HepG2 (cell line): Measurements from ENCODE around the gene XXYLT1. TPM values are rescaled to one million over a fixed set of nuclear protein-coding genes. Genes with fewer than 3 reads are reported as not detected.

Experiments used
- ATAC-seq: fragments of 200-7000 bp; cut with Tn5 transposase; 3 replicates; pipeline ENCODE4 v1.9.1; 2020; ENCODE audit warnings: mild to moderate bottlenecking, moderate library complexity
- BruUV-seq: library from RNA; stranded (reverse); fragments of 400-500 nt; replicated peaks from 2 replicates; lab custom pipeline; 2021; lab: Mats Ljungman, UMichigan
- CTCF ChIA-PET: fragments of 300-600 bp; formaldehyde crosslinking; extraction: SDS; loops from one replicate; lab custom pipeline; 2021; ENCODE audit warnings: low total read pairs, inconsistent platforms, low intra/inter-chr PET ratio; lab: Yijun Ruan, JAX
- POLR2A ChIA-PET: fragments of 350-600 bp; sonication (Branson Sonifier 250); formaldehyde crosslinking; loops from one replicate; lab custom pipeline; 2020; ENCODE audit warnings: antibody characterized with exemption, inconsistent platforms; lab: Yijun Ruan, JAX
- DNase-seq: peaks from one replicate; pipeline ENCODE4 v3.0.0-alpha.2; 2015; ENCODE audit warnings: low spot score
- FAIRE-seq: peaks from 3 replicates; lab custom pipeline; 2011; peaks lifted over from hg19 to GRCh38; lab: Jason Lieb, UNC
- H2AFZ ChIP-seq: one replicate; pipeline ENCODE4 v1.6.1; 2011; ENCODE audit warnings: low read length, inconsistent platforms
- H3K27ac ChIP-seq: fragments of 300-600 bp; 3 replicates; pipeline ENCODE4 v1.8.0; 2011; ENCODE audit warnings: mixed run types, mild to moderate bottlenecking, mixed read lengths, low read length, inconsistent platforms; ENCODE audit not compliant: insufficient read depth; ENCODE audit errors: extremely low read length
- H3K27me3 ChIP-seq, 2 experiments: fragments of 200-600 bp in 1 of 2; 2 replicates in 1 of 2; 3 replicates in 1 of 2; pipeline versions ENCODE4 v1.6.0 to v1.8.0; 2011; ENCODE audit warnings: low read length in 2 of 2, mild to moderate bottlenecking in 2 of 2, moderate library complexity in 2 of 2, inconsistent platforms in 1 of 2; ENCODE audit not compliant: insufficient read depth in 2 of 2, control insufficient read depth in 1 of 2
- H3K36me3 ChIP-seq, 2 experiments: fragments of 200-600 bp in 1 of 2; replicated peaks in 1 of 2; 2 replicates in 1 of 2; 3 replicates in 1 of 2; pipeline versions ENCODE4 v1.5.1 to v1.8.0; 2011; ENCODE audit warnings: low read length in 2 of 2, inconsistent platforms in 1 of 2; ENCODE audit not compliant: insufficient read depth in 2 of 2, control insufficient read depth in 1 of 2
- H3K4me1 ChIP-seq: 2 replicates; pipeline ENCODE4 v1.5.1; 2012; ENCODE audit warnings: low read length, inconsistent platforms; ENCODE audit not compliant: insufficient read depth
- H3K4me2 ChIP-seq: 2 replicates; pipeline ENCODE4 v1.6.0; 2011; ENCODE audit warnings: low read depth, low read length, inconsistent platforms
- H3K4me3 ChIP-seq, 3 experiments: fragments of 200-600 bp in 1 of 3; sonication (generic), shearing (Covaris generic) in 1 of 3; replicated peaks in 1 of 3; 2 replicates each; pipeline ENCODE4 v1.5.1; 2011 to 2016; ENCODE audit warnings: low read length in 3 of 3, inconsistent platforms in 2 of 3, low read depth in 2 of 3, mild to moderate bottlenecking in 2 of 3, control low read depth in 1 of 3, mixed read lengths in 1 of 3; ENCODE audit not compliant: insufficient read depth in 1 of 3
- H3K79me2 ChIP-seq: one replicate; pipeline ENCODE4 v1.6.1; 2011; ENCODE audit warnings: low read length, inconsistent platforms; ENCODE audit not compliant: insufficient read depth
- H3K9ac ChIP-seq: 2 replicates; pipeline ENCODE4 v1.6.0; 2011; ENCODE audit warnings: mild to moderate bottlenecking, low read depth, low read length, inconsistent platforms; ENCODE audit not compliant: insufficient read depth
- H3K9me3 ChIP-seq: 2 replicates; pipeline ENCODE4 v1.5.1; 2012; ENCODE audit warnings: mild to moderate bottlenecking, low read length
- H4K20me1 ChIP-seq: 2 replicates; pipeline ENCODE4 v1.6.0; 2011; ENCODE audit warnings: inconsistent platforms, mild to moderate bottlenecking, low read length, moderate library complexity; ENCODE audit not compliant: insufficient read depth
- DPF2 ChIP-seq: sonication (generic); formaldehyde crosslinking; IDR thresholded peaks from 2 replicates; pipeline ENCODE4 v1.4.0; 2020; ENCODE audit warnings: mild to moderate bottlenecking, low read depth, missing genetic modification reagents, borderline replicate concordance
- NFATC3 ChIP-seq: sonication (generic); formaldehyde crosslinking; IDR thresholded peaks from 2 replicates; pipeline ENCODE4 v1.5.1; 2020; ENCODE audit warnings: mild to moderate bottlenecking, missing genetic modification reagents
- SIX4 ChIP-seq: sonication (generic); formaldehyde crosslinking; IDR thresholded peaks from 2 replicates; pipeline ENCODE4 v1.4.0; 2020; ENCODE audit warnings: missing genetic modification reagents
- TP53 ChIP-seq: sonication (generic); formaldehyde crosslinking; conservative IDR thresholded peaks from 2 replicates; pipeline ENCODE4 v1.4.0; 2020; ENCODE audit warnings: missing genetic modification reagents
- ZNF629 ChIP-seq: sonication (generic); formaldehyde crosslinking; conservative IDR thresholded peaks from 2 replicates; pipeline ENCODE4 v1.5.0; 2020; ENCODE audit warnings: missing genetic modification reagents
- ZSCAN30 ChIP-seq: sonication (generic); formaldehyde crosslinking; IDR thresholded peaks from 2 replicates; pipeline ENCODE4 v1.5.0; 2020; ENCODE audit warnings: mild to moderate bottlenecking, missing genetic modification reagents
- ZSCAN31 ChIP-seq: sonication (generic); formaldehyde crosslinking; IDR thresholded peaks from 2 replicates; pipeline ENCODE4 v1.5.0; 2020; ENCODE audit warnings: low read depth, mild to moderate bottlenecking, missing genetic modification reagents
- WGBS: methylation state at CpG from one replicate; pipeline ENCODE4 v1.1.6; 2017; ENCODE audit warnings: low lambda C conversion rate; 5-methylcytosine and 5-hydroxymethylcytosine counted together
- in situ Hi-C: cut with HindIII; loops from 2 replicates; pipeline ENCODE4 v1.10.0; 2017; ENCODE audit warnings: low pct_unique_long_range_greater_than_20kb; ENCODE audit not compliant: extremely low pct_ligation_motif_present
- intact Hi-C: fragments of 100-400 bp; cut with micrococcal nuclease; formaldehyde crosslinking; loops from one replicate; pipeline ENCODE4 v1.10.0; 2022; ENCODE audit not compliant: unreplicated experiment
- polyA plus RNA-seq, 8 experiments: library from polyadenylated mRNA; depleted of rRNA in 3 of 8; stranded (reverse) in 7 of 8; unstranded in 1 of 8; fragments of >200 nt; fragmentation: Illumina TruSeq in 4 of 8; extraction: Trizol in 4 of 8; gene quantifications; 2 replicates each; pipeline versions ENCODE4 v1.2.1 to v1.2.3, GENCODE V29; 2011 to 2016; ENCODE audit warnings: low read depth in 4 of 8, missing spikeins in 1 of 8, mixed read lengths in 1 of 8; ENCODE audit not compliant: insufficient read depth in 1 of 8
- total RNA-seq, 5 experiments: library from RNA; depleted of rRNA; stranded (reverse); fragments of >200 nt; fragmentation: Illumina TruSeq; extraction: Trizol; gene quantifications; 2 replicates each; pipeline ENCODE4 v1.2.3, GENCODE V29; 2016; ENCODE audit warnings: low read depth in 1 of 5
- TF ChIP-seq, protein P1 (sequence below): sonication (generic); formaldehyde crosslinking; IDR thresholded peaks from 2 replicates; pipeline ENCODE4 v1.5.1; 2020; ENCODE audit warnings: missing genetic modification reagents, mild to moderate bottlenecking, borderline replicate concordance
- TF ChIP-seq, protein P2 (sequence below): sonication (generic); formaldehyde crosslinking; conservative IDR thresholded peaks from 2 replicates; pipeline ENCODE4 v1.4.0; 2020; ENCODE audit warnings: mild to moderate bottlenecking, missing genetic modification reagents, moderate library complexity

Gene XXYLT1
- total and polyA plus RNA-seq, 2 of the 13 experiments (the other 11 are each of a cell fraction or from before 2014, with no cell fraction given): 17.7 to 19.0 TPM

DNA sequence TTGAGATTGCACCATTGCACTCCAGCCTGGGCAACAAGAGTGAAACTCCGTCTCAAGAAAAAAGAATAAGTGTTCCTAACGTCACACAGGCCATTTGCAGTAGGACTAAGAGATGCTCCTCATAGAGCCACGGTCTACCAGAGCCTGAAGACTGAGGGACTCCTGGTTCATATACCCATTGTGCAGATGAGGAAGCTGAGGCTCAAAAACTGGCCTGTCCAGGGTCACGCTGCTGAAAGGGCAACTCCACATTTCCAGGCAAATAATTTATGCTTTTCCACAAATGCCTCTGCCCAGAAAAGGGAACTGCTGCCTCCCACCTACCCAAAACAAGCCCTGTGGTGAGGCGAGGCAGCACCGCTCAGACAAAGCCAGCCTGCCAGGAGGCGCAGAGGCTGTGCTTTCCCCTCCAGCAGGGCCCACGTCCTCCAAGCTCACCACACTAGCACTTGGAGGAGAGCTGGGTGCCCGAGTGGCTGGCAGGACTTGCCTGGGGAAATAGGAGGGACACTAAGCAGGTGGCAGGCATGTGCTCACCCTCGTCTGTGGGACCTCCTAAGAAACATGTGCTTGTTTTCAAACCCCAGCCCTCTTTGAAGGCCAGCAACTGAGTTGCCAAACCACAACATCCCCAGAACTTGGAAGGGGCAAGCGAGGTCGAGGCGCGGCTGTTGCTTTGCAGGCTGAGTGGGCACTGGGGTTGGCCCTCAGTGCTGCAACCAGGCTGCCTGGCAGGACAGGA is 195.6 kb downstream of the XXYLT1 start:
- DNase-seq (no peak), ATAC-seq (no peak), FAIRE-seq (no peak)
- intact Hi-C loops: no loop called here
- 0 out of 5 replicates have a peak, but pooled peaks cover 0 to 2% of the 10 kb centered on the region in 2 experiments for H3K36me3 ChIP-seq
- TF ChIP-seq ZNF629 (CRISPR knock-in tag) (peak; percentile 81), DPF2 (CRISPR knock-in tag) (no peak), ZSCAN30 (CRISPR knock-in tag) (no peak), SIX4 (CRISPR knock-in tag) (no peak)
- no peaks in the 10 kb centered on the region for H3K27me3 ChIP-seq
- H3K27ac ChIP-seq: no peak overlapping the region
- H3K9ac ChIP-seq: no peak overlapping the region
- ChIA-PET POLR2A (no interaction called here), CTCF (no interaction called here)
- no peaks in the 10 kb centered on the region for H3K79me2 ChIP-seq
- in situ Hi-C loops: no loop called here
- H3K4me3 ChIP-seq: no peak overlapping the region
- H2AFZ ChIP-seq: no peak overlapping the region
- no peaks in the 10 kb centered on the region for H3K4me1 ChIP-seq
- no TSS peak for BruUV-seq
- WGBS: 91% methylated on average over 5 of the region's 14 CpGs
- H3K9me3 ChIP-seq: no peaks in the 10 kb centered on the region
- no peaks in the 10 kb centered on the region for H4K20me1 ChIP-seq
- H3K4me2 ChIP-seq: no peak overlapping the region

DNA sequence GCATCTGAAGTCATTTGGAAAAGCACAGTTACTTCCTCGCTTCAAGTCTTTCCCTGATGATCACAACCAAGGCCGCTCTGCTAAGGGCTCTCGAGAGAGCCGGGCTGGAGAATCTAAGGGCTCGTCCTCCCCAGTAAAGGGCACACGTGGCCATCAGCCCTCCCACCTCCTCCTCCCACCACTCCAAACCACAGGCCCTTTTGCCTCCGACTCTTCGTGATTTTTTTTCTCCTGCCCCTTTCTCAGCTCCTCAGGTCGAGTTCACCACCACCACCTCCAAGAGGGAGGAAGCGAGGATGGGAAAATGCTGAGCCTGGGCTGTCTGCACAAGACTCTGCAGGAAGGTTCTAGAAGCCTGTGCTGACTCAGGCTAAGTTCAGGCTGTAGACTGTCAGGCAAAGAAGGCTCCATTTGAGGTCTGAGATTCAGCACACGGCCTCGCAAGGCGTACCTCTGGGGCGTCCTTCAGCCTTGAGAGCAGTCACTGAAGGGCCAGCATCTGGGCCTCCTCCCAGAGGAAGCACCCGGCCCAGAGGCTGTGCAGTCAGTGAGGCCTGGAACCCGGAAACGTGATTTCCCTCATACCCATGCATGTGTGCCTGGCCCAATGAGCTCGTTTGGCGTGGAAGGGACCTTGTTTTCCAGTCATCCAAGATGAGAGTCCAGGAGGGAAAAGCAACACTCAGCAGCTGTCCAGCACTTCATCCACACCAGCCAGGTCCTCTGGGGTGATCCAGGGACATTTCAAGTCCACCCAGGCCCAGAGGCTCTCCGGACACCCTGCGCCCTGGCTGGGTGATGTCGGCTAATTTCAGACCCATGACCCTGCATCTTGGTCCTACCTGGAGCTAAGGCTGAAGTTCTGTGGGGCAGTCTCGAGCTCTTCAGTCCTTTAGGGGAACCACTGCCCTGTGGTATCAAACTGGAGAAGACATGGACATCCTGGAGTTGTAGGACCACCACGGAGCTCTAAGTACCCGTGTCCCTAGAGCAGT is 196.8 kb downstream of the XXYLT1 start:
- Histone ChIP-seq H3K9ac (no peak overlapping the region), H3K27ac (no peak overlapping the region), H2AFZ (no peak overlapping the region), H3K27me3 (no peaks in the 10 kb centered on the region), H3K4me1 (no peaks in the 10 kb centered on the region), H3K9me3 (no peaks in the 10 kb centered on the region), H3K36me3 (peaks cover 0 to 5% of the 10 kb centered on the region in 2 experiments; a peak in 1 of 5 replicates), H3K4me3 (no peak overlapping the region), H3K79me2 (no peaks in the 10 kb centered on the region), H3K4me2 (no peak overlapping the region), H4K20me1 (no peaks in the 10 kb centered on the region)
- 94% methylated on average over 13 of the region's 25 CpGs for WGBS
- FAIRE-seq (no peak), ATAC-seq (no peak), DNase-seq (no peak)
- BruUV-seq: no TSS peak
- ChIA-PET CTCF (no interaction called here), POLR2A (no interaction called here)
- intact Hi-C loops (no loop called here), in situ Hi-C loops (no loop called here)
- TF ChIP-seq ZSCAN31: no peak
- TF ChIP-seq NFATC3 (CRISPR knock-in tag): no peak
- TF ChIP-seq, protein P1, sequence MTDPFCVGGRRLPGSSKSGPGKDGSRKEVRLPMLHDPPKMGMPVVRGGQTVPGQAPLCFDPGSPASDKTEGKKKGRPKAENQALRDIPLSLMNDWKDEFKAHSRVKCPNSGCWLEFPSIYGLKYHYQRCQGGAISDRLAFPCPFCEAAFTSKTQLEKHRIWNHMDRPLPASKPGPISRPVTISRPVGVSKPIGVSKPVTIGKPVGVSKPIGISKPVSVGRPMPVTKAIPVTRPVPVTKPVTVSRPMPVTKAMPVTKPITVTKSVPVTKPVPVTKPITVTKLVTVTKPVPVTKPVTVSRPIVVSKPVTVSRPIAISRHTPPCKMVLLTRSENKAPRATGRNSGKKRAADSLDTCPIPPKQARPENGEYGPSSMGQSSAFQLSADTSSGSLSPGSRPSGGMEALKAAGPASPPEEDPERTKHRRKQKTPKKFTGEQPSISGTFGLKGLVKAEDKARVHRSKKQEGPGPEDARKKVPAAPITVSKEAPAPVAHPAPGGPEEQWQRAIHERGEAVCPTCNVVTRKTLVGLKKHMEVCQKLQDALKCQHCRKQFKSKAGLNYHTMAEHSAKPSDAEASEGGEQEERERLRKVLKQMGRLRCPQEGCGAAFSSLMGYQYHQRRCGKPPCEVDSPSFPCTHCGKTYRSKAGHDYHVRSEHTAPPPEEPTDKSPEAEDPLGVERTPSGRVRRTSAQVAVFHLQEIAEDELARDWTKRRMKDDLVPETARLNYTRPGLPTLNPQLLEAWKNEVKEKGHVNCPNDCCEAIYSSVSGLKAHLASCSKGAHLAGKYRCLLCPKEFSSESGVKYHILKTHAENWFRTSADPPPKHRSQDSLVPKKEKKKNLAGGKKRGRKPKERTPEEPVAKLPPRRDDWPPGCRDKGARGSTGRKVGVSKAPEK: no peak
- TF ChIP-seq, protein P2, sequence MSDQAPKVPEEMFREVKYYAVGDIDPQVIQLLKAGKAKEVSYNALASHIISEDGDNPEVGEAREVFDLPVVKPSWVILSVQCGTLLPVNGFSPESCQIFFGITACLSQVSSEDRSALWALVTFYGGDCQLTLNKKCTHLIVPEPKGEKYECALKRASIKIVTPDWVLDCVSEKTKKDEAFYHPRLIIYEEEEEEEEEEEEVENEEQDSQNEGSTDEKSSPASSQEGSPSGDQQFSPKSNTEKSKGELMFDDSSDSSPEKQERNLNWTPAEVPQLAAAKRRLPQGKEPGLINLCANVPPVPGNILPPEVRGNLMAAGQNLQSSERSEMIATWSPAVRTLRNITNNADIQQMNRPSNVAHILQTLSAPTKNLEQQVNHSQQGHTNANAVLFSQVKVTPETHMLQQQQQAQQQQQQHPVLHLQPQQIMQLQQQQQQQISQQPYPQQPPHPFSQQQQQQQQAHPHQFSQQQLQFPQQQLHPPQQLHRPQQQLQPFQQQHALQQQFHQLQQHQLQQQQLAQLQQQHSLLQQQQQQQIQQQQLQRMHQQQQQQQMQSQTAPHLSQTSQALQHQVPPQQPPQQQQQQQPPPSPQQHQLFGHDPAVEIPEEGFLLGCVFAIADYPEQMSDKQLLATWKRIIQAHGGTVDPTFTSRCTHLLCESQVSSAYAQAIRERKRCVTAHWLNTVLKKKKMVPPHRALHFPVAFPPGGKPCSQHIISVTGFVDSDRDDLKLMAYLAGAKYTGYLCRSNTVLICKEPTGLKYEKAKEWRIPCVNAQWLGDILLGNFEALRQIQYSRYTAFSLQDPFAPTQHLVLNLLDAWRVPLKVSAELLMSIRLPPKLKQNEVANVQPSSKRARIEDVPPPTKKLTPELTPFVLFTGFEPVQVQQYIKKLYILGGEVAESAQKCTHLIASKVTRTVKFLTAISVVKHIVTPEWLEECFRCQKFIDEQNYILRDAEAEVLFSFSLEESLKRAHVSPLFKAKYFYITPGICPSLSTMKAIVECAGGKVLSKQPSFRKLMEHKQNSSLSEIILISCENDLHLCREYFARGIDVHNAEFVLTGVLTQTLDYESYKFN (CRISPR knock-in tag): no peak
- no peak for TF ChIP-seq TP53 (CRISPR knock-in tag)
